Motor neuron (in vitro differentiated cells): ENCODE results near the gene REG4. TPM values are rescaled to one million over a fixed set of nuclear protein-coding genes. Genes with fewer than 3 reads are reported as not detected.

ENCODE experiments used
- ATAC-seq, 8 experiments: fragments of 200-7000 bp; cut with Tn5 transposase; replicated peaks in 6 of 8; 2 replicates each; pipeline ENCODE4 v1.8.0; 2021; ENCODE audit warnings: mild to moderate bottlenecking in 8 of 8, moderate library complexity in 8 of 8
- H3K27ac ChIP-seq, 2 donors: fragments of 250-450 bp; sonication (Bioruptor Pico); 2 replicates each; pipeline ENCODE4 v1.9.0; 2021; ENCODE audit warnings: antibody characterized with exemption in 2 of 2, mild to moderate bottlenecking in 2 of 2, moderate library complexity in 1 of 2
- H3K4me1 ChIP-seq, 2 donors: fragments of 250-450 bp; sonication (Bioruptor Pico); replicated peaks in 1 of 2; 2 replicates each; pipeline ENCODE4 v1.6.1; 2021; ENCODE audit warnings: antibody characterized with exemption in 2 of 2, mild to moderate bottlenecking in 2 of 2, moderate library complexity in 1 of 2
- H3K4me3 ChIP-seq, 5 donors: fragments of 250-450 bp; sonication (Bioruptor Pico); 2 replicates each; pipeline ENCODE4 v1.9.0; 2021; ENCODE audit warnings: antibody characterized with exemption in 5 of 5, mild to moderate bottlenecking in 5 of 5, moderate library complexity in 4 of 5
- WGBS, 10 experiments: fragments of 450-650 bp; shearing (Covaris generic); methylation state at CpG; one replicate each; pipeline ENCODE4 v1.0.0; 2022; 5-methylcytosine and 5-hydroxymethylcytosine counted together
- in situ Hi-C, 9 experiments: fragments of 400-800 bp; cut with MboI; loops; one replicate each; pipeline ENCODE4 v1.15.0; 2021; ENCODE audit warnings: low sequenced_read_pairs in 9 of 9, low pct_unique_long_range_greater_than_20kb in 2 of 9; ENCODE audit not compliant: unreplicated experiment in 9 of 9
- total RNA-seq, 8 experiments: library from RNA; unstranded; fragments of 300-600 nt; gene quantifications; 2 replicates each; pipeline versions ENCODE4 v1.2.3 to v1.2.4, GENCODE V29; 2022

The REG4 gene
- total RNA-seq, 8 experiments from 2014 or later, result 0.14 to 1.1 (median 0.29) TPM; not detected in 3

- no peak overlapping the region for H3K27ac ChIP-seq
- H3K4me1 ChIP-seq, result no peaks in the 10 kb centered on the region
- WGBS, 10 experiments, result 33 to 100% (median 80%) methylated on average over 1 of the region's 1 CpG; no CpG with 5 or more reads in 5 of the 10 experiments
- no peak overlapping the region for H3K4me3 ChIP-seq
- peak in 1 of 8 experiments; percentile 24 for ATAC-seq
- in situ Hi-C loops, result no loop called here
Observed at GRCh38 chr1:119827010-119827409, 15.8 kb upstream of the REG4 start.

GRCh38 chr1:119822406-119822805, 11.1 kb upstream of the REG4 start:
- Histone ChIP-seq H3K4me3 (no peak overlapping the region), H3K4me1 (no peaks in the 10 kb centered on the region), H3K27ac (no peak overlapping the region)
- in situ Hi-C loops, result no loop called here
- 60 to 86% (median 71%) methylated on average over 1 to 3 of the region's 3 CpGs; no CpG with 5 or more reads in 4 of the 10 experiments for WGBS, 10 experiments
- no peak for ATAC-seq

GRCh38 chr1:119818181-119818580, 6.9 kb upstream of the REG4 start:
- in situ Hi-C loops, result no loop called here
- 43 to 90% (median 75%) methylated on average over 1 to 2 of the region's 2 CpGs; no CpG with 5 or more reads in 2 of the 10 experiments for WGBS, 10 experiments
- no peak for ATAC-seq
- Histone ChIP-seq H3K27ac (no peak overlapping the region), H3K4me1 (no peaks in the 10 kb centered on the region), H3K4me3 (no peak overlapping the region)

GRCh38 chr1:119816407-119816806, 5.1 kb upstream of the REG4 start:
- WGBS, 10 experiments, result 0 to 90% (median 80%) methylated on average over 1 to 2 of the region's 2 CpGs; no CpG with 5 or more reads in 2 of the 10 experiments
- ATAC-seq, result no peak
- H3K4me3 ChIP-seq, result no peak overlapping the region
- in situ Hi-C loops, result no loop called here
- no peaks in the 10 kb centered on the region for H3K4me1 ChIP-seq
- H3K27ac ChIP-seq, result no peak overlapping the region

- 44 to 86% (median 64%) methylated on average over 1 to 7 of the region's 7 CpGs for WGBS, 10 experiments
- Histone ChIP-seq H3K27ac (no peak overlapping the region), H3K4me3 (no peak overlapping the region), H3K4me1 (no peaks in the 10 kb centered on the region)
- no peak for ATAC-seq
- in situ Hi-C loops, result no loop called here
Observed at GRCh38 chr1:119815928-119816327, 4.7 kb upstream of the REG4 start.

- H3K27ac ChIP-seq, result no peak overlapping the region
- 45 to 84% (median 69%) methylated on average over 2 to 3 of the region's 3 CpGs for WGBS, 10 experiments
- H3K4me3 ChIP-seq, result no peak overlapping the region
- in situ Hi-C loops, result no loop called here
- peak in 2 of 8 experiments; percentile 71 to 73 for ATAC-seq
- no peaks in the 10 kb centered on the region for H3K4me1 ChIP-seq
Observed at GRCh38 chr1:119815361-119815760, 4.1 kb upstream of the REG4 start.

- 0 to 100% (median 44%) methylated on average over 1 of the region's 1 CpG; no CpG with 5 or more reads in 6 of the 10 experiments for WGBS, 10 experiments
- Histone ChIP-seq H3K4me3 (no peak overlapping the region), H3K27ac (no peak overlapping the region), H3K4me1 (no peaks in the 10 kb centered on the region)
- in situ Hi-C loops, result no loop called here
- no peak for ATAC-seq
Observed at GRCh38 chr1:119814288-119814687, 3.0 kb upstream of the REG4 start.

- WGBS, 10 experiments, result 0 to 100% (median 77%) methylated on average over 1 to 2 of the region's 2 CpGs; no CpG with 5 or more reads in 2 of the 10 experiments
- Histone ChIP-seq H3K4me3 (no peak overlapping the region), H3K4me1 (no peaks in the 10 kb centered on the region), H3K27ac (no peak overlapping the region)
- ATAC-seq, result no peak
- in situ Hi-C loops, result no loop called here
Observed at GRCh38 chr1:119811985-119812557, 811 bp upstream of the REG4 start.

GRCh38 chr1:119808972-119809550, 2.2 kb downstream of the REG4 start:
- Histone ChIP-seq H3K27ac (no peak overlapping the region), H3K4me1 (no peaks in the 10 kb centered on the region), H3K4me3 (no peak overlapping the region)
- WGBS, 10 experiments, result 0 to 14% (median 1%) methylated on average over 1 to 6 of the region's 6 CpGs; no CpG with 5 or more reads in 1 of the 10 experiments
- in situ Hi-C loops, result no loop called here
- ATAC-seq, result peak; percentile 79 to 92 (median 90)

- in situ Hi-C loops, result no loop called here
- H3K4me3 ChIP-seq, result no peak overlapping the region
- H3K27ac ChIP-seq, result no peak overlapping the region
- H3K4me1 ChIP-seq, result no peaks in the 10 kb centered on the region
- ATAC-seq, result no peak
- WGBS, 10 experiments, result 0 to 57% (median 21%) methylated on average over 1 to 3 of the region's 3 CpGs; no CpG with 5 or more reads in 2 of the 10 experiments
Observed at GRCh38 chr1:119808491-119808890, 2.8 kb downstream of the REG4 start.

GRCh38 chr1:119806489-119806888, 4.8 kb downstream of the REG4 start:
- no peak for ATAC-seq
- WGBS, 10 experiments, result 0 to 65% (median 40%) methylated on average over 1 to 4 of the region's 4 CpGs; no CpG with 5 or more reads in 1 of the 10 experiments
- Histone ChIP-seq H3K27ac (no peak overlapping the region), H3K4me3 (no peak overlapping the region), H3K4me1 (no peaks in the 10 kb centered on the region)
- in situ Hi-C loops, result no loop called here

- Histone ChIP-seq H3K4me3 (no peak overlapping the region), H3K27ac (no peak overlapping the region), H3K4me1 (no peaks in the 10 kb centered on the region)
- 55 to 100% (median 89%) methylated on average over 2 to 9 of the region's 13 CpGs; no CpG with 5 or more reads in 2 of the 10 experiments for WGBS, 10 experiments
- in situ Hi-C loops, result no loop called here
- ATAC-seq, result no peak
Observed at GRCh38 chr1:119805746-119806145, 5.5 kb downstream of the REG4 start.

- H3K4me1 ChIP-seq, result no peaks in the 10 kb centered on the region
- 30 to 100% (median 81%) methylated on average over 1 to 8 of the region's 8 CpGs; no CpG with 5 or more reads in 2 of the 10 experiments for WGBS, 10 experiments
- in situ Hi-C loops, result no loop called here
- ATAC-seq, result no peak
- no peak overlapping the region for H3K27ac ChIP-seq
- H3K4me3 ChIP-seq, result no peak overlapping the region
Observed at GRCh38 chr1:119805247-119805646, 6.0 kb downstream of the REG4 start.
